ENCODE measurements around the gene TJP2. TPM values are rescaled to one million over a fixed set of nuclear protein-coding genes. Genes with fewer than 3 reads are reported as not detected.

TJP2 gene
- total RNA-seq, 2 donors from 2014 or later, result 60.2 to 79.1 TPM

- 71 to 76% methylated on average over 8 of the region's 8 CpGs for WGBS, 2 donors
These were observed 1.4 kb downstream of the TJP2 start for GRCh38 chr9:69175486-69175885.

GRCh38 chr9:69176471-69177171 is 2.5 kb downstream of the TJP2 start:
- DNase-seq, result no peak
- Histone ChIP-seq H3K9me3 (no peaks in the 10 kb centered on the region), H3K36me3 (replicated peaks in 1 of 2; ENCODE audit: insufficient read depth in 1 of 2, low read depth in 2 of 2) (no peaks in the 10 kb centered on the region), H3K4me1 (peaks cover 76% of the 10 kb centered on the region), H3K4me3 (no peak overlapping the region), H3K27me3 (no peaks in the 10 kb centered on the region), H3K27ac (peak overlapping the region in 1 of 4 donors; percentile 22)
- no peak for ATAC-seq
- TF ChIP-seq CTCF (IDR thresholded peaks at IDR 0.05) (no peak), POLR2A (IDR thresholded peaks at IDR 0.05) (no peak)
- intact Hi-C loops (cut with DNase I), result no loop called here
- 79 to 82% methylated on average over 9 of the region's 9 CpGs for WGBS, 2 donors

More at GRCh38 chr9:69175486-69175885, 1.4 kb downstream of the TJP2 start:
- TF ChIP-seq POLR2A (IDR thresholded peaks at IDR 0.05) (no peak), CTCF (IDR thresholded peaks at IDR 0.05) (no peak)
- H3K4me3 ChIP-seq, result no peak overlapping the region
- H3K36me3 ChIP-seq (replicated peaks in 1 of 2; ENCODE audit: insufficient read depth in 1 of 2, low read depth in 2 of 2), result no peaks in the 10 kb centered on the region
- DNase-seq, result no peak
- no peaks in the 10 kb centered on the region for H3K9me3 ChIP-seq
- peak overlapping the region in 1 of 4 donors; percentile 69 for H3K27ac ChIP-seq
- intact Hi-C loops (cut with DNase I), result no loop called here
- H3K27me3 ChIP-seq, result no peaks in the 10 kb centered on the region
- peaks cover 80% of the 10 kb centered on the region for H3K4me1 ChIP-seq
- ATAC-seq, result no peak

- Histone ChIP-seq H3K4me3 (no peak overlapping the region), H3K4me1 (peaks cover 62% of the 10 kb centered on the region), H3K36me3 (replicated peaks in 1 of 2; ENCODE audit: insufficient read depth in 1 of 2, low read depth in 2 of 2) (no peaks in the 10 kb centered on the region), H3K9me3 (no peaks in the 10 kb centered on the region), H3K27ac (peak overlapping the region; percentile 14 to 86 (median 29)), H3K27me3 (no peaks in the 10 kb centered on the region)
- DNase-seq, result no peak
- intact Hi-C loops (cut with DNase I), result no loop called here
- TF ChIP-seq CTCF (IDR thresholded peaks at IDR 0.05), result no peak
- 16 to 27% methylated on average over 3 of the region's 3 CpGs for WGBS, 2 donors
- no peak for ATAC-seq
These were observed 4.5 kb downstream of the TJP2 start for GRCh38 chr9:69178583-69179011.

- ATAC-seq, result no peak
- intact Hi-C loops (cut with DNase I), result no loop called here
These were observed 5.0 kb downstream of the TJP2 start for GRCh38 chr9:69179037-69179436.

More at GRCh38 chr9:69179037-69179436, 5.0 kb downstream of the TJP2 start:
- Histone ChIP-seq H3K4me3 (no peak overlapping the region), H3K4me1 (peaks cover 60% of the 10 kb centered on the region), H3K9me3 (no peaks in the 10 kb centered on the region), H3K36me3 (replicated peaks in 1 of 2; ENCODE audit: insufficient read depth in 1 of 2, low read depth in 2 of 2) (no peaks in the 10 kb centered on the region), H3K27ac (peak overlapping the region in 3 of 4 donors; percentile 17 to 86 (median 41)), H3K27me3 (no peaks in the 10 kb centered on the region)
- WGBS, 2 donors, result 14 to 26% methylated on average over 2 of the region's 2 CpGs
- no peak for TF ChIP-seq CTCF (IDR thresholded peaks at IDR 0.05)
- no peak for DNase-seq
